Erythroblast (primary cell): Measurements from ENCODE around the gene HSD11B1.

ENCODE experiments used
- DNase-seq, 2 experiments: peaks; one replicate each; lab custom pipeline; 2025; lab: John Stamatoyannopoulos, UW
- GATA1 ChIP-seq: IDR thresholded peaks from 2 replicates; pipeline ENCODE4 v1.6.1; 2011; ENCODE audit warnings: low read depth, mild to moderate bottlenecking, control low read depth, low read length, moderate library complexity
- POLR2A ChIP-seq: IDR thresholded peaks from 2 replicates; pipeline ENCODE4 v1.6.1; 2011; ENCODE audit warnings: mild to moderate bottlenecking, low read length

The HSD11B1 gene

DNA sequence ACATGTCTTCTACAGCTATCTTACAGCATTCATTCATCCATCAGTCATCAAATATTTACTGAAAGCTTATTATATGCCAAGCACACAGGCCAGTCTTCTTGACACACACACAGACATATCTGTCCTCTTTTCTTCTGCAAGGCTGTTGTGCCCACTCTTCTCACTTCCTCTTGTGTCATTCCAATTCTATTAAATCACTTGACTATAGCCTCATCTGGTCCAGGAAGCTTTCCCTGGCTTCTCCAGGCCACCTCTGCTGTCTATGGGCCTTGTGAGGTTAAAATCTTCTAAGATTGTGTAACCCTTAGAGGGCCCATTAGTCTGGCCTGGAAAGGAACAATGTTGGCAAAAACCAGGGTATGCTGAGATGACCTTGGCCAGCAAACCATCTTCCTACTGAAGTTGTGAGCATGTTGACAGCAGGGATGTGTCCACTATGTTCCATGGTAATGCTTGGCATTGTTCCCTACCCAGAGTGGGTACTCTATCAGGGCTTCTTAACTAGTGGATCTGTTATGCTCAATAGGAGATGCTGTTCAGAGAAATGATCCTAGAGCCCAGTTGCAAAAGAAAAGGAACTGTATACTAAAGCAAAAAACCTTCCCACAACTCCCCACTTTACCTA, 56.5 kb downstream of the HSD11B1 start:
- DNase-seq = no peak
- TF ChIP-seq POLR2A = no peak
- no peak for TF ChIP-seq GATA1

- no peak for DNase-seq
- TF ChIP-seq GATA1 = no peak
- TF ChIP-seq POLR2A = no peak
Observed at GRCh38 chr1:209766051-209766450, 61.4 kb downstream of the HSD11B1 start.

DNA sequence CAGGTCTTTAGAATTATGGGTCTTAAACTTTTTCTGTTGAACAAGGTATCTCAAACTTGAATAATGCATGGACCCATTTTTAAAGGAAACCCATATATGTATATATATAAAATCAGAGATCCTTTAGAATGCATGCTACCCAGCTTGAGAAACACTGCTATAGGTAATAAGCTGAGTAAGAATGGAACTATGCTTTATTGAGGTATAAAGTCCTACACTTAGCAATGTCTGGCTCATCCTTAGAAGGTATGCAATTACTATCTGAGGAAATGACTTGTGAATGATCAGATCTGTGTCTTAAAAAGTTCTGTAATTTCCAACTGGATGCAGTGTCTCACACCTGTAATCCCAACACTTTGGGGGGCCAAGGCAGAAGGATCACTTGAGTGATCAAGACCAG, 62.5 kb downstream of the HSD11B1 start:
- DNase-seq = no peak
- TF ChIP-seq POLR2A = no peak
- TF ChIP-seq GATA1 = no peak

DNA sequence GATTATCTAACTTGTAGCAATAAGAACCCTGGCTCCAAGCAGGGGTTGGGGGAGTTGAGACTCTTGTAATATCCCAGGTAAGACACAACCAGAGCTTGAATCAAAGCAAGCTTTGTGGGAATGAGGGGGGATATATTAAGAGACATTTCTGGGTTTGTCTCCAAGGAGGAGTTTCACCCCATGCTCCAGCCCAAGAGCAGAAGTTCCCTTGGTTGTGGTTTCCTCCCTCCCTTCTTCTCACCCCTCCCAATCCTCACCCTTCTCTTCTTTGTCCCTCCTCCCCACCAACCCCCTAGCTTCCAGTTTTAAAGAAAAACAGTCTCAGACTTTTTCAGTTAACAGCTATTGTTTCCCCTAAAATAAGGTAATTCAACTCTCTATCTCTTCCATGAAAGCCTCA, 63.1 kb downstream of the HSD11B1 start:
- no peak for TF ChIP-seq GATA1
- TF ChIP-seq POLR2A = no peak
- no peak for DNase-seq

GRCh38 chr1:209768354-209768774, 63.7 kb downstream of the HSD11B1 start:
- TF ChIP-seq GATA1 (no peak), POLR2A (no peak)

GRCh38 chr1:209769171-209769904, 64.7 kb downstream of the HSD11B1 start:
- TF ChIP-seq POLR2A = no peak
- TF ChIP-seq GATA1 = no peak
- no peak for DNase-seq

More at GRCh38 chr1:209768354-209768774, 63.7 kb downstream of the HSD11B1 start:
- no peak for DNase-seq

DNA sequence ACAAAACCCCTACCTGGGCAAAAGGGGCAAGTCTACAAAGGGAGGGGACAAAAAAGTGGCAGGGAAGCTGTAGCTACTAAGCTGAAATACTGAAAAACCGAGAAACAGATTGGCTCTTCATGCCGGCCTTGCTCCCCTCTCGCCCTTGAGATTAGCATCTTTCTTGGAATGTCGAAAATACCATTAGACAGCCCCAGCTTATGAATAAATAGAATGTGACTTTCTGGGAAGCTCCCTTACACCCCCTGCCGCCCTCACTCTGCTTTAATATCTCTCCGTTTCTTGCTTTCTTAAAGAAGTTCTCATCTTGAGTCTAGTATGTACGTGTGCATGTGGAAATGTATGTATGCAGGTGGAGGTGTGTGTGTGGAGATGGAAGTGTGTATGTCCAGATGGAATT, 65.3 kb downstream of the HSD11B1 start:
- no peak for TF ChIP-seq POLR2A
- no peak for TF ChIP-seq GATA1
- DNase-seq = peak in 1 of 2 experiments; percentile 39

GRCh38 chr1:209770636-209771415, 66.2 kb downstream of the HSD11B1 start:
- TF ChIP-seq POLR2A (no peak), GATA1 (no peak)
- DNase-seq = peak; percentile 20 to 45

GRCh38 chr1:209772126-209772525, 67.5 kb downstream of the HSD11B1 start:
- peak in 1 of 2 experiments; percentile 46 for DNase-seq
- TF ChIP-seq POLR2A = no peak
- TF ChIP-seq GATA1 = no peak

GRCh38 chr1:209774592-209774991, 69.9 kb downstream of the HSD11B1 start:
- no peak for DNase-seq
- TF ChIP-seq GATA1 (no peak), POLR2A (no peak)

DNA sequence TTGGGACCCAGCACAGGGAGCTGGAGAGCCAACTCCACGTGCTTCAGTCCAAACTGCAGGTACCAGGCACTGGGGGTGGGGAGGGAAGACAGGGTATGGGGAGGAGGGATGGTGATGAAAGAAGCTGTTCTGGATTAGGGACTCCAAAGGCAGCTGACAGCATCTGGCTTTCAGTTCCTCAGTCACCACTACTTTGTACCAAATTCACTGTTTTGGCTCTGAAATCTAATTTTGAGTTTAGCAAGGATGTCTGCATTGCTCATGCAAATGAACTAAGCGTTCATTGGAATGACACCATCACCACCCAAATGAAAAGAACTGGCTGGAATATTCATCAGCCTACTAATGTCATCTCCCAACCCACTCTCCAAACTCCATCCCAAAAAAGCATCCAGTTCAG, 71.0 kb downstream of the HSD11B1 start:
- DNase-seq = no peak
- TF ChIP-seq GATA1 (no peak), POLR2A (no peak)

DNA sequence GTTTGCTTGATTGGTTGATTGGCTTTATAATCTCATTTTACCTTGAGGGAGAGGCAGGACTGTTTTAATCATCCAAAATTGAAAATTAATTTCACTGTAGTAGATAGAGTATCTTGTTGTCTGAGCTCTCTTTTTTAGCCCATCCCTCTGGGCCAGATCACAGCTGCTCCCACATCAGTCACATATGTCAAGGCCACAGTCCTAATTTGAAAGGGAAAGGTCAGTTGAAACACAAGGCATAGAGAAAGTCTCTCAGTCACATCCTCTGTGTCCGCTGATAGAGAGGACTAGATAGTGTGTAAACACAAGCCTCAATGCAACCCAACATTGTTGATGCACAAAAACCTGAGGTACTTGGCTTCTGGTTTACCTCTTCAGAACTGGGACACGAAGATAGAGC, 72.9 kb downstream of the HSD11B1 start:
- TF ChIP-seq POLR2A (no peak), GATA1 (no peak)
- no peak for DNase-seq

DNA sequence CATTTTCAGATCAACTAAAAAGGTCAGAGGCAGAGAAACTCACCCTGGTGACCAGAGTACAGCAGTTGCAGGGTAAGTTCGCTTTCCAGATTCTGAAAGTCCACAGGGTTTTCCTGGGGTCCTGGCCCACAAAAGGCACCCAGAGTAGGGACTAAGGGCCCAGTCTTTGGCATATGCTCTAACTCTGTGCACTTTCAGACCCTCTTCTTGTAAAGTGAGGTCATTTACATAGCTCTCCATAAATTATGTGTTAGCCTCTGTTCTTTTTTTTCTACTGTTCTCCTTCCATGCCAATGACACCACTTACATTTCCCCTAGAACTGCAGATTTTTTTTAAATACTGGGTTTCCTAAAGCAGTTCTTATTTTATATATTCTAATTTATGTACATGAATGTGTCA, 73.5 kb downstream of the HSD11B1 start:
- TF ChIP-seq POLR2A (no peak), GATA1 (no peak)
- no peak for DNase-seq

DNA sequence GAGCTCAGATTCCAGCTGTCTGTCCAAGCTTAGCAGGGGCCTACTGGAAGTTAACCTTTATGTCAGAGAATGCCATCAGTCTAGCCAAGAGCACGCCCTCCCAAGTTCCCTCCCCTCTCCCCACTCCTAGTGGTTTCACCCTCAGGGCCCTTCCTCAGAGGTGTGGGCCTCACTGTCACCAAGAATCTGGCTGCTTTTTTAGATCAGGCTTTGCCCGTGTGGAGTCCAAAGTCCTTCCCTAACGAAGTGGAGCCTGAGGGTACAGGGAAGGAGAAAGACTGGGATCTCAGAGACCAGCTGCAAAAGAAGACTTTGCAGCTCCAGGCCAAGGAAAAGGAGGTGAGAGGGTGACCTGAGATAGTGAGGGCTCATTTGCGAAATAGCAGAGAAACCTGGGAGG, 75.6 kb downstream of the HSD11B1 start:
- TF ChIP-seq GATA1 (no peak), POLR2A (no peak)
- DNase-seq = no peak
